HFF-Myc (cell line): ENCODE data around the gene UQCRHL.
"Not testable (repeated sequence)": the region's sequence is repeated elsewhere in the genome, so short reads cannot be mapped to it uniquely, and the experiment has no call there.

Experiments
- DNase-seq: peaks from one replicate; pipeline ENCODE4 v3.0.0-alpha.2; 2011; ENCODE audit warnings: low read depth; ENCODE audit errors: extremely low read depth
- H3K4me3 ChIP-seq: replicated peaks from 2 replicates; pipeline ENCODE4 v1.5.1; 2011; ENCODE audit warnings: low read depth, mild to moderate bottlenecking, control low read depth, low read length
- CTCF ChIP-seq: IDR thresholded peaks from 2 replicates; pipeline ENCODE4 v1.5.1; 2012; ENCODE audit warnings: mild to moderate bottlenecking, low read depth, low read length, control low read depth; ENCODE audit errors: missing control alignments

Gene UQCRHL

GRCh38 chr1:15843826-15844572, 36.5 kb upstream of the UQCRHL start:
- no peak for TF ChIP-seq CTCF
- no peak for DNase-seq
- no peak overlapping the region for H3K4me3 ChIP-seq

- no peak for DNase-seq
- no peak for TF ChIP-seq CTCF
- H3K4me3 ChIP-seq, result no peak overlapping the region
Observed at GRCh38 chr1:15838721-15839120, 31.3 kb upstream of the UQCRHL start.

GRCh38 chr1:15837931-15838330, 30.5 kb upstream of the UQCRHL start:
- no peak for DNase-seq

GRCh38 chr1:15836772-15837669, 29.6 kb upstream of the UQCRHL start:
- no peak overlapping the region for H3K4me3 ChIP-seq
- DNase-seq, result no peak
- no peak for TF ChIP-seq CTCF

More at GRCh38 chr1:15837931-15838330, 30.5 kb upstream of the UQCRHL start:
- TF ChIP-seq CTCF, result no peak
- H3K4me3 ChIP-seq, result no peak overlapping the region

- not testable (repeated sequence) for DNase-seq
- peak overlapping the region; percentile 81 for H3K4me3 ChIP-seq
Observed at GRCh38 chr1:15836511-15836771, 29.0 kb upstream of the UQCRHL start.

- no peak for TF ChIP-seq CTCF
- H3K4me3 ChIP-seq, result peak overlapping the region; percentile 81
- peak; percentile 96 for DNase-seq
Observed at GRCh38 chr1:15835741-15836510, 28.5 kb upstream of the UQCRHL start.
